Lower leg skin (tissue), 4 donors: Measurements from ENCODE around the gene MSRB3. TPM values are rescaled to one million over a fixed set of nuclear protein-coding genes. Genes with fewer than 3 reads are reported as not detected.

Experiments
- DNase-seq, 2 donors: peaks; one replicate each; pipeline ENCODE4 v3.0.0-alpha.2; 2019; ENCODE audit warnings: low spot score in 2 of 2
- H3K4me3 ChIP-seq: fragments of 200-600 bp; sonication (generic); 2 replicates; pipeline ENCODE4 v1.5.1; 2017; ENCODE audit warnings: mild to moderate bottlenecking, low read depth; ENCODE audit not compliant: poor library complexity, severe bottlenecking
- POLR2A ChIP-seq, 2 donors: fragments of 450-650 bp; IDR thresholded peaks; one replicate each; pipeline ENCODE4 v1.6.1; 2016 to 2017; ENCODE audit warnings: antibody characterized with exemption in 2 of 2, mild to moderate bottlenecking in 1 of 2, moderate library complexity in 1 of 2
- WGBS, 2 donors: methylation state at CpG; one replicate each; pipeline ENCODE4 v1.1.5; 2018; 5-methylcytosine and 5-hydroxymethylcytosine counted together
- intact Hi-C: fragments of 100-400 bp; cut with DNase I; formaldehyde crosslinking; loops from one replicate; pipeline ENCODE4 v1.15.0; 2023; ENCODE audit warnings: low total_unique reads
- total RNA-seq, 4 donors: library from RNA; depleted of rRNA; stranded (reverse); fragments of >200 nt; gene quantifications; one replicate each; pipeline ENCODE4 v1.1.0, GENCODE V29; 2016
- TF ChIP-seq, protein P1 (sequence below), 3 donors: fragments of 450-650 bp; IDR thresholded peaks; one replicate each; pipeline ENCODE4 v1.5.1; 2016; ENCODE audit warnings: antibody characterized with exemption in 3 of 3, mild to moderate bottlenecking in 3 of 3, moderate library complexity in 2 of 3

The MSRB3 gene
- total RNA-seq, 4 donors from 2014 or later = 6.1 to 16.6 (median 7.9) TPM

DNA sequence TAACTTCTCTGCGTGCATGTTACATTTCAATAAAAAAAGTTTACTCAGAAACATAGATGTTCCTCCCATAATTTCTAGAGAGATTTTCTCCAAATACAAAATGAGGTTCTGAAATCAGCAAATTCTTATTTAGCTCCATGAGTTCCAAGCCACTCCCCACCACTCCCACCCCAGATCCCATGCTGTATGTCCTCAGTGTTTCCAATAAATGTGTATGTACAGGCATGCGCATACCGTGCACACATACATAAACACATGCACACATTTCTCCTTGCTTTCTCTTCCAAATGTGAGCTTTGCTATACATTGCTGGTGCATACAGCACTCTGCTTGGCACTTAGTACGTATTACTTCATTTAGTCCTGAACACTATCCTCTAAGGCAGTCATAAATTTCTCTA is 209.7 kb downstream of the MSRB3 start:
- intact Hi-C loops = no loop called here

DNA sequence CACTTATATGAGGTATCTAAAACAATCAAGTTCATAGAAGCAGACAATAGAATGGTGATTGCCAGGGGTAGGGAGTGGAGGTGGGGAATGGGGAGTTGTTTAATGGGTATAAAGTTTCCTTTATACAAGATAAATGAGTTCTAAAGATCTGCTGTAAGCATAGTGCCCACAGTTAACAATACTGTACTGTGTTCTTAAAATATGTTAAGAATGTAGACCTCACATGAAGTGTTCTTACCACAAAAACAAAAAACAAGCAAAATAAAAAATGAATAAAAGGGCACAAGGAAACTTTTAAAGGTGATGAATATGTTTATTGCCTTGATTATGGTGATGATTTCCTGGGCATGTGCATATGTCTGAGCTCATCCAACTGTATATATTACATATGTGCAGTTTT is 211.8 kb downstream of the MSRB3 start:
- no peak for DNase-seq
- intact Hi-C loops = no loop called here
- no peak overlapping the region for H3K4me3 ChIP-seq
- no peak for TF ChIP-seq POLR2A (IDR thresholded peaks at IDR 0.05)
- TF ChIP-seq, protein P1, sequence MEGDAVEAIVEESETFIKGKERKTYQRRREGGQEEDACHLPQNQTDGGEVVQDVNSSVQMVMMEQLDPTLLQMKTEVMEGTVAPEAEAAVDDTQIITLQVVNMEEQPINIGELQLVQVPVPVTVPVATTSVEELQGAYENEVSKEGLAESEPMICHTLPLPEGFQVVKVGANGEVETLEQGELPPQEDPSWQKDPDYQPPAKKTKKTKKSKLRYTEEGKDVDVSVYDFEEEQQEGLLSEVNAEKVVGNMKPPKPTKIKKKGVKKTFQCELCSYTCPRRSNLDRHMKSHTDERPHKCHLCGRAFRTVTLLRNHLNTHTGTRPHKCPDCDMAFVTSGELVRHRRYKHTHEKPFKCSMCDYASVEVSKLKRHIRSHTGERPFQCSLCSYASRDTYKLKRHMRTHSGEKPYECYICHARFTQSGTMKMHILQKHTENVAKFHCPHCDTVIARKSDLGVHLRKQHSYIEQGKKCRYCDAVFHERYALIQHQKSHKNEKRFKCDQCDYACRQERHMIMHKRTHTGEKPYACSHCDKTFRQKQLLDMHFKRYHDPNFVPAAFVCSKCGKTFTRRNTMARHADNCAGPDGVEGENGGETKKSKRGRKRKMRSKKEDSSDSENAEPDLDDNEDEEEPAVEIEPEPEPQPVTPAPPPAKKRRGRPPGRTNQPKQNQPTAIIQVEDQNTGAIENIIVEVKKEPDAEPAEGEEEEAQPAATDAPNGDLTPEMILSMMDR (IDR thresholded peaks at IDR 0.05) = no peak

More for the DNA sequence above, 209.7 kb downstream of the MSRB3 start:
- 90 to 92% methylated on average over 4 of the region's 4 CpGs for WGBS, 2 donors
- TF ChIP-seq POLR2A (IDR thresholded peaks at IDR 0.05) = no peak
- TF ChIP-seq, protein P1 (IDR thresholded peaks at IDR 0.05) = no peak
- no peak for DNase-seq
- no peak overlapping the region for H3K4me3 ChIP-seq

DNA sequence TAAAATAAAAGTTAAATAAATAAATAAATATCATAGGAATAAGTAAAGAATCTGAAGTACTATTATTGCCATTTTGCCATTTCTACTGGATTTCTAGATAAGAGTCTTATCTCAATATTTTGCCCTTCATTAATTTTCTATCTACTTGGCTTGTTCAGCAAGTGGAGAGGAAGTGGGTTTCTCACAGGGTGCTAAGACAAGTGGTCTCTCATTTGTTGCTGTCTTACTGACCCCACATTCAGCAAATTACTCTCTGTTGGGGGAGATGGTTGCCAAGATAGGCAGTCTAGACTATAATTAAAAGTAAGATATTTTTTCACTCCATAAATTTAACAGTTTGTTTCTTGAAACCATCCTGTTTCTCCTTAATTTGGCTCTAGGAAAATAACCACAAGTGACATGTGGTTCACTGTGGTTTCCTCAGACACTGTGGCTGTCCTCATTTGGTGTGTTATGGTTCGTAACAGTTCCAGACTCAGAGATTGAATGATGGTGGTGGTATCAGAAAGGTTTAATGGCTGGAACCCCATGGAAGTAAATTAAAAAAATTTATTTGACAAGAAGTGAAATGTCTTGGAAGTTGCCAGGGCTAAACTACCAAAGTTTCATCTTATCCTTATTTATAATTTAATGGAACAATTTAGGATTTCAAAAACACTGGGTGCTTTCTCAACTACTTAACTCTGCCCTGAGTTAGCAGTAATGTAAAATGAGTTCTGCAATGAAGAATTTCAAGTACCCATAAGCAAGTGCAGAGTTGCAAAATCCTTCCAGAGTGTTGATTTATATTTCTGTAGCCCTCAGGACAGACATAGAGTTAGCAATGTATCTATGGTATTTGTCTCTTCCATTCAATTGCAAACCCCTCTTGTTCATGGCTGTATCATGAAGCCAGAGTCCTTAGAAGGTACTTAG is 214.8 kb downstream of the MSRB3 start:
- intact Hi-C loops = no loop called here
- 72 to 76% methylated on average over 1 of the region's 1 CpG for WGBS, 2 donors
- TF ChIP-seq, protein P1 (IDR thresholded peaks at IDR 0.05) = no peak
- no peak for TF ChIP-seq POLR2A (IDR thresholded peaks at IDR 0.05)
- no peak overlapping the region for H3K4me3 ChIP-seq
- no peak for DNase-seq

DNA sequence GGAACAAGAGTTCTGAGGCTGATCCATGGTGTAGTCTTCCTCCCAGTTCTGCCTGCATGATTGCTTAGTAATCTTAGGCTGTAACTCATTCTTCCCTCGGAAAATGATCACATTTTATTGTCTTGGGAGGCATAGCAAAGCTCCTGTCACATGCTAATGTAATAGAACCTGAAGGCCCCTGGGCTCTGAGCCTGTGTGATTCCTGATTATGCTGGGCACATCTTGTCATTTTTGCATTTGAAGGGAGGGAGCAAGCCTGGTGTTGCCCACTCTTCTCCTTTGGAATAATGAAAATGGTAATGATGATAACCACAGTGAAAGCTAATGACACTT is 215.4 kb downstream of the MSRB3 start:
- whole genome bisulfite sequencing, 2 donors = 50 to 53% methylated on average over 1 of the region's 1 CpG
- no peak for TF ChIP-seq POLR2A (IDR thresholded peaks at IDR 0.05)
- TF ChIP-seq, protein P1 (IDR thresholded peaks at IDR 0.05) = no peak
- intact Hi-C loops = no loop called here
- H3K4me3 ChIP-seq = no peak overlapping the region
- no peak for DNase-seq

DNA sequence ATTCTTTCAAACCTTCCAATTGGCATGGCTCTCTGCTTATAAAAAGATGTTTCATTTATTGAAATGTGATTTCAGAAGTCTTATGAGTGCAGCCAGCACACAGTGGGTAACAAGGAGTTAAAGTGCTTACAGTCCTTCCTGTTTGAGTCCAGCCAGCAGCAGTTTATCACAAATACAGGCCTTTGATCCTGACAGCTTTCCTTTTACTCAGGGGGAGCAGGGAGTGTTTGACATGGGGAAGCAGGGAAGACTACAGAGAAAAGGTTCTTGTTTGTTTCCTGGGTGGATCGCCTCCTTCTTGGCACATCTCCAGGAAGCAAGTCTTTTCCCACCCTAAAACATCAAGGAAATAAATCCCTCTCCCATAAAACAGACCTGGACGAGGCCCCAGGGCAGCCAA is 216.1 kb downstream of the MSRB3 start:
- TF ChIP-seq, protein P1 (IDR thresholded peaks at IDR 0.05) = no peak
- TF ChIP-seq POLR2A (IDR thresholded peaks at IDR 0.05) = no peak
- WGBS, 2 donors = 30 to 45% methylated on average over 2 of the region's 2 CpGs
- intact Hi-C loops = no loop called here
- H3K4me3 ChIP-seq = no peak overlapping the region
- DNase-seq = no peak

DNA sequence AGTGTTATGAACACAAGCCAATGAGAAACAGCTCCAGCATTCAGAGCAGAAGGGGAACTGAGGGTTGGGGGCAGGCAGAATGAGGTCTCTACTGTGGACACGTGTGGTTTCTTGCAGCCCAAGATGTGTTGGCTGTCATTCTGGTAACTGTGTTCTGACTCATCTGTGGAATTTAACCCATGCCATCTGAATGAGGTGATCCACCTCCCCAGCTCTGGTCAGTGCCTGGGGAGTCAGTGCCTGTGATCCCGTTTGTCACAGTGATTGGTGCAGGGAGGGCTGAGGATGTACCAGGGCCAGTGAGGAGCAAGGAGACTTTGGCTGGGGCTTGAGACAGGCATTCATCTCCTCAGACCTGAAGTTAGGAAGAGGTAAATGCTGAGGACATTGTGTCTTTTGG is 216.8 kb downstream of the MSRB3 start:
- 27 to 36% methylated on average over 2 of the region's 2 CpGs for WGBS, 2 donors
- no peak overlapping the region for H3K4me3 ChIP-seq
- intact Hi-C loops = no loop called here
- TF ChIP-seq POLR2A (IDR thresholded peaks at IDR 0.05) = no peak
- TF ChIP-seq, protein P1 (IDR thresholded peaks at IDR 0.05) = no peak
- DNase-seq = no peak
